ENCODE measurements around the gene HLA-A. TPM values are rescaled to one million over a fixed set of nuclear protein-coding genes. Genes with fewer than 3 reads are reported as not detected.

HLA-A gene
- total RNA-seq, 1 donor from 2014 or later, result 167 TPM

DNA sequence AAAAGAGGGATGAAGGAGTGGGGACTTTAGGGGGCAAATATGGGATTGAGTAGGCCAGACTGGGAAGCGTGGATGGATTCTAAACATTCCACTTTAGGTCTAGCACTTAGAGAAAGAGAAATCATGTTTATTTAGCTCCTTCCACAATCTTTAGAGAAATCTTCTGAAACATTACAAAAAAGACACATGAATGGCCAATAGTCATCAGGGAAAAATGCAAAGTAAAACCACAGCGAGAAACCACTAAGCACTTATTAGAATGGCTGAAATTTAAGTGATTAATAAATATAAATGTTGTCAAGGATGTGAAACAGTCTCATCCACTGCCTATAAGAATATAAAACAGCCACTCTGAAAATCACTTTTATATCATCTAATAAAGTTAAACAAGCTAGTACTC is 46.9 kb downstream of the HLA-A start:
- Mint-ChIP-seq H3K4me1 (ENCODE audit: unreplicated experiment) (no peaks in the 10 kb centered on the region), H3K27me3 (ENCODE audit: unreplicated experiment) (peaks cover 4% of the 10 kb centered on the region), H3K9me3 (ENCODE audit: unreplicated experiment) (no peaks in the 10 kb centered on the region), H3K36me3 (ENCODE audit: low read depth, unreplicated experiment) (no peaks in the 10 kb centered on the region), H3K4me3 (ENCODE audit: unreplicated experiment) (no peak overlapping the region), H3K27ac (ENCODE audit: unreplicated experiment) (no peak overlapping the region)
- TF ChIP-seq, protein P1, sequence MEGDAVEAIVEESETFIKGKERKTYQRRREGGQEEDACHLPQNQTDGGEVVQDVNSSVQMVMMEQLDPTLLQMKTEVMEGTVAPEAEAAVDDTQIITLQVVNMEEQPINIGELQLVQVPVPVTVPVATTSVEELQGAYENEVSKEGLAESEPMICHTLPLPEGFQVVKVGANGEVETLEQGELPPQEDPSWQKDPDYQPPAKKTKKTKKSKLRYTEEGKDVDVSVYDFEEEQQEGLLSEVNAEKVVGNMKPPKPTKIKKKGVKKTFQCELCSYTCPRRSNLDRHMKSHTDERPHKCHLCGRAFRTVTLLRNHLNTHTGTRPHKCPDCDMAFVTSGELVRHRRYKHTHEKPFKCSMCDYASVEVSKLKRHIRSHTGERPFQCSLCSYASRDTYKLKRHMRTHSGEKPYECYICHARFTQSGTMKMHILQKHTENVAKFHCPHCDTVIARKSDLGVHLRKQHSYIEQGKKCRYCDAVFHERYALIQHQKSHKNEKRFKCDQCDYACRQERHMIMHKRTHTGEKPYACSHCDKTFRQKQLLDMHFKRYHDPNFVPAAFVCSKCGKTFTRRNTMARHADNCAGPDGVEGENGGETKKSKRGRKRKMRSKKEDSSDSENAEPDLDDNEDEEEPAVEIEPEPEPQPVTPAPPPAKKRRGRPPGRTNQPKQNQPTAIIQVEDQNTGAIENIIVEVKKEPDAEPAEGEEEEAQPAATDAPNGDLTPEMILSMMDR (IDR thresholded peaks at IDR 0.05; ENCODE audit: unreplicated experiment), result no peak
- DNase-seq (ENCODE audit: low spot score), result no peak

DNA sequence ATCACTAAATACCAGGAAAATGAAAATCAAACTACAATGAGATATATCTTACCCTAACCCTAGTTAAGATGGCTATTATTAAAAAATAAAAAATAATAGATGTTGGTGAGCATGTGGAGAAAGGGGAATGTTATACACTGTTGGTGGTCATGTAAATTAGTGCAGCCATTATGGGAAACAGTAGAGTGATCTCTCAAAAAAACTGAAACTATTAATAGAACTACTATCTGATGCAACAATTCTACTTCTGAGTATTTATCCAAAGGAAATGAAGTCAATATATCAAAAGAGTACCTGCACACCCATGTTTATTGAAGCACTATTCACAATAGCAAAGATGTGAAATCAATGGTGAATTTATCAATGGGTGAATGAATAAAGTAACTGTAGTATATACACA is 48.6 kb downstream of the HLA-A start:
- no peaks in the 10 kb centered on the region for H3K36me3 Mint-ChIP-seq (ENCODE audit: low read depth, unreplicated experiment)
- H3K4me3 Mint-ChIP-seq (ENCODE audit: unreplicated experiment), result no peak overlapping the region
- H3K27ac Mint-ChIP-seq (ENCODE audit: unreplicated experiment), result no peak overlapping the region
- H3K9me3 Mint-ChIP-seq (ENCODE audit: unreplicated experiment), result no peaks in the 10 kb centered on the region
- H3K27me3 Mint-ChIP-seq (ENCODE audit: unreplicated experiment), result peaks cover 8% of the 10 kb centered on the region
- DNase-seq (ENCODE audit: low spot score), result no peak
- no peaks in the 10 kb centered on the region for H3K4me1 Mint-ChIP-seq (ENCODE audit: unreplicated experiment)
- TF ChIP-seq, protein P1 (IDR thresholded peaks at IDR 0.05; ENCODE audit: unreplicated experiment), result no peak

DNA sequence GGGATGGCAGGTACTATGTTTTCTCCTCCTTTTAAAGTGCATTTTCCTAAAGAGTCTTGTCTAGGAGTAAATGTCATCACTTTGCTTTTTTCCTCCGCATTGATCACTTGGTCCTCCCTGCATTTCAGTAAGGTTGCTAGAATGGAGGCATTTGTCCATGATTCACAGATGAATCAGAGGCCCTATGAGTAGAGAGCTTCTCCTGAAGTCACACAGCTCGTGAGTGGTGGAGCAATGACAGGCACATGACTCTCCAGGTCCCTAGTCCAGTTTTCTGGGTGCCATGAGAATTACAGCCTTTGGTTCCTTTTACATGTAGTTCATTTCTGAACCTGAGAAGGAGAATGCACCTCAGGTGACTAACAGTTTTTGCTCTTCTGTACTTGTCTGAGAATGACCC is 50.5 kb downstream of the HLA-A start:
- Mint-ChIP-seq H3K4me1 (ENCODE audit: unreplicated experiment) (peaks cover 3% of the 10 kb centered on the region), H3K9me3 (ENCODE audit: unreplicated experiment) (no peaks in the 10 kb centered on the region), H3K4me3 (ENCODE audit: unreplicated experiment) (no peak overlapping the region), H3K27me3 (ENCODE audit: unreplicated experiment) (peaks cover 16% of the 10 kb centered on the region), H3K27ac (ENCODE audit: unreplicated experiment) (no peak overlapping the region), H3K36me3 (ENCODE audit: low read depth, unreplicated experiment) (peaks cover 4% of the 10 kb centered on the region)
- DNase-seq (ENCODE audit: low spot score), result no peak
- TF ChIP-seq, protein P1 (IDR thresholded peaks at IDR 0.05; ENCODE audit: unreplicated experiment), result no peak

DNA sequence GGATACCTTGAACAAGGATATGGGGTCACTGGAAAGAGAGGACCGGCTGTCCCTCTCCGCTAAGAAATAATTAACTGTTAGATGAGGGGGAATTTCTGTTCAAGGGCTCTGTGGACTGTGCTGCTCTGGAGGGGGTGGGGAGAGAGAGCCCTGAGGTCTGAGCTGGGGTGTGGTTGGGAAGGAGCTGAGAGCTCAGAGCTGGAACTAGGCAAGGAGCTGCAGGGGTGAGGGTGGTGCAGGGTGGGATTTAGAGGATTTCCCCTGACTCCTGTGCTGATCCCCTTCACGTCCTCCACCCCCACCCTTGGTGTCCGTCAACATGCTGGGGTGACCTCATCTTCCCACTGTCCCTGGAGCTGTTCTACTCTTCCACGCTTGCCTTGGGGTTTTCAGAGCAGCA is 52.5 kb downstream of the HLA-A start:
- Mint-ChIP-seq H3K9me3 (ENCODE audit: unreplicated experiment) (no peaks in the 10 kb centered on the region), H3K4me3 (ENCODE audit: unreplicated experiment) (no peak overlapping the region), H3K27me3 (ENCODE audit: unreplicated experiment) (peaks cover 15% of the 10 kb centered on the region), H3K4me1 (ENCODE audit: unreplicated experiment) (peaks cover 3% of the 10 kb centered on the region), H3K36me3 (ENCODE audit: low read depth, unreplicated experiment) (peaks cover 4% of the 10 kb centered on the region), H3K27ac (ENCODE audit: unreplicated experiment) (no peak overlapping the region)
- DNase-seq (ENCODE audit: low spot score), result no peak
- TF ChIP-seq, protein P1 (IDR thresholded peaks at IDR 0.05; ENCODE audit: unreplicated experiment), result no peak

DNA sequence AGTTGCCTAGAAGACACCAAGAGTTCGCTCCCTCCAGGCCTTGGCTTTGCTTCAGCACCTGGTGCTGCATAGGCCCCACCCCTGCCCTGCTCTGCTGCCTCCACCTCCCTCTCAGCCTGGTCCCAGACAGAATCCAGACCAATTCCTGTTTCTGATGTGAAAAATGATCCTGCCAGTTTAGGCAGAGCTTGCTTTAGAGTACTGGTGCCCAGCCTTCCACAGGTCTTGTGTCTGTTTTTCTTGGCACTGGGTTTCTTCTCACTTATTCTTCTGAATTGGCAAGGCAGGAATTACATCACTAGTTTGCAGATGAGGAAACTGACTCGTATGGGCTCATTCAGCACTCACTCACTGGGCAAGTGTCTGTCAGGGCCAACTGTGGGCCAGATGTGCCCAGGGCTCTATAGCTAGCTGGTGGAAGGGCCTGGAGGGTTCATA is 53.0 kb downstream of the HLA-A start:
- no peak for DNase-seq (ENCODE audit: low spot score)
- Mint-ChIP-seq H3K36me3 (ENCODE audit: low read depth, unreplicated experiment) (peaks cover 4% of the 10 kb centered on the region), H3K27me3 (ENCODE audit: unreplicated experiment) (peaks cover 15% of the 10 kb centered on the region), H3K9me3 (ENCODE audit: unreplicated experiment) (no peaks in the 10 kb centered on the region), H3K4me3 (ENCODE audit: unreplicated experiment) (no peak overlapping the region), H3K4me1 (ENCODE audit: unreplicated experiment) (peaks cover 5% of the 10 kb centered on the region), H3K27ac (ENCODE audit: unreplicated experiment) (no peak overlapping the region)
- TF ChIP-seq, protein P1 (IDR thresholded peaks at IDR 0.05; ENCODE audit: unreplicated experiment), result no peak

Other genes with a start within 250 kb of the HLA-A start
- gene HLA-F, start 219.1 kb upstream of the HLA-A start, total RNA-seq (ENCODE audit: unreplicated experiment), result 5.1 TPM
- 0.41 TPM for gene HLA-G, start 114.7 kb upstream of the HLA-A start, total RNA-seq (ENCODE audit: unreplicated experiment)
- gene POLR1H, start 118.7 kb downstream of the HLA-A start, total RNA-seq (ENCODE audit: unreplicated experiment), result 39.0 TPM
- 39.3 TPM for gene PPP1R11, start 124.7 kb downstream of the HLA-A start, total RNA-seq (ENCODE audit: unreplicated experiment)
- gene RNF39, start 133.2 kb downstream of the HLA-A start, total RNA-seq (ENCODE audit: unreplicated experiment), result not detected
- gene TRIM31, start 170.6 kb downstream of the HLA-A start, total RNA-seq (ENCODE audit: unreplicated experiment), result not detected
- gene TRIM40, start 193.6 kb downstream of the HLA-A start, total RNA-seq (ENCODE audit: unreplicated experiment), result not detected
- gene TRIM10, start 218.7 kb downstream of the HLA-A start, total RNA-seq (ENCODE audit: unreplicated experiment), result not detected
- not detected for gene TRIM15, start 221.0 kb downstream of the HLA-A start, total RNA-seq (ENCODE audit: unreplicated experiment)

Data from endothelial cell (in vitro differentiated cells).